Dermis microvascular lymphatic vessel endothelial cell (primary cell): Measurements from ENCODE around the gene SMARCA5. TPM values are rescaled to one million over a fixed set of nuclear protein-coding genes. Genes with fewer than 3 reads are reported as not detected.
"Not testable (repeated sequence)": the region's sequence is repeated elsewhere in the genome, so short reads cannot be mapped to it uniquely, and the experiment has no call there.

Experiments
- DNase-seq, 2 donors: peaks; one replicate each; pipeline versions ENCODE4 v3.0.0 to v3.0.0-alpha.2; 2010; ENCODE audit warnings: low read depth in 2 of 2
- total RNA-seq: library from RNA; depleted of rRNA; stranded (reverse); fragments of >200 nt; gene quantifications from 2 replicates; pipeline ENCODE4 v1.2.1, GENCODE V29; 2014

Gene SMARCA5, protein sequence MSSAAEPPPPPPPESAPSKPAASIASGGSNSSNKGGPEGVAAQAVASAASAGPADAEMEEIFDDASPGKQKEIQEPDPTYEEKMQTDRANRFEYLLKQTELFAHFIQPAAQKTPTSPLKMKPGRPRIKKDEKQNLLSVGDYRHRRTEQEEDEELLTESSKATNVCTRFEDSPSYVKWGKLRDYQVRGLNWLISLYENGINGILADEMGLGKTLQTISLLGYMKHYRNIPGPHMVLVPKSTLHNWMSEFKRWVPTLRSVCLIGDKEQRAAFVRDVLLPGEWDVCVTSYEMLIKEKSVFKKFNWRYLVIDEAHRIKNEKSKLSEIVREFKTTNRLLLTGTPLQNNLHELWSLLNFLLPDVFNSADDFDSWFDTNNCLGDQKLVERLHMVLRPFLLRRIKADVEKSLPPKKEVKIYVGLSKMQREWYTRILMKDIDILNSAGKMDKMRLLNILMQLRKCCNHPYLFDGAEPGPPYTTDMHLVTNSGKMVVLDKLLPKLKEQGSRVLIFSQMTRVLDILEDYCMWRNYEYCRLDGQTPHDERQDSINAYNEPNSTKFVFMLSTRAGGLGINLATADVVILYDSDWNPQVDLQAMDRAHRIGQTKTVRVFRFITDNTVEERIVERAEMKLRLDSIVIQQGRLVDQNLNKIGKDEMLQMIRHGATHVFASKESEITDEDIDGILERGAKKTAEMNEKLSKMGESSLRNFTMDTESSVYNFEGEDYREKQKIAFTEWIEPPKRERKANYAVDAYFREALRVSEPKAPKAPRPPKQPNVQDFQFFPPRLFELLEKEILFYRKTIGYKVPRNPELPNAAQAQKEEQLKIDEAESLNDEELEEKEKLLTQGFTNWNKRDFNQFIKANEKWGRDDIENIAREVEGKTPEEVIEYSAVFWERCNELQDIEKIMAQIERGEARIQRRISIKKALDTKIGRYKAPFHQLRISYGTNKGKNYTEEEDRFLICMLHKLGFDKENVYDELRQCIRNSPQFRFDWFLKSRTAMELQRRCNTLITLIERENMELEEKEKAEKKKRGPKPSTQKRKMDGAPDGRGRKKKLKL
- 41.3 and 49.8 TPM in 2 replicates for total RNA-seq

DNA sequence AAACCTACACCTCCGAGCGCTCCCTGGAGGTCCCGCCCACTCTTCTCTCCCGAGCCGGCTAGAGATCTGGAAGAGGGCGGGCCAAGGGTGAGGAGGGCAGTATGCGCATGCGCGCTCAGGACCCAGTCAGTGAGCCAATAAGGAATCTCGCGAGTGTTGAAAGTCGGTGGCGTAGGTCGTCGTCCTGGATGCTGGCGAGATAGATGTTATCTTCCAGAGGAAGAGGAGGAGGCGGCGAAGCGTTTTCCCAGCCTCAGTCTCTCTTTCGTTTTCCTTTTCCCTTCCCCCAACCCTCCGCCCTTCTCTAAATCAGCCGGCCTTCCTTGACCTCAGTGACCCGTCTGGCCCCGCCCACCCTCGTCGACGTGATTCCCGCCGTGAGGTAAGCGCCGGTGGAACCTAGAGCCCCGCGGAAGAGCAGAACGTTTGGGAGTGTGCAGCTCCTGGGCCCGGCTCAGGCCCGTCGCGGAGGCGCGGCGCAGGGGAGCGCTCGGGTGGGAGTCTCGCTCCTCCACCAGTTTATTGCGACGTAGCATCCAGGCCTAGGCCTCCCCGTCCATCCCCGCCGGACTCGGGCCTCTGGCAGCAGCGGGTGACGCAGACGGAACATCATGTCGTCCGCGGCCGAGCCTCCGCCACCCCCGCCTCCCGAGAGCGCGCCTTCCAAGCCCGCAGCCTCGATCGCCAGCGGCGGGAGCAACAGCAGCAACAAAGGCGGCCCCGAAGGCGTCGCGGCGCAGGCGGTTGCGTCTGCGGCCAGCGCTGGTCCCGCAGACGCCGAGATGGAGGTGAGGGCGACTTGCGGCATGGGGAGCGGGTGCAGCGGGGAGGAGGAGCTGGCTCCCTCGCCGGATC, at the start of gene SMARCA5:
Gene SMARCA5 (plus strand): TSS at position 389 of the 855 bp plus-strand sequence. CDS start 223 bp downstream, at position 612.
- DNase-seq, result peak; percentile 96 to 98

DNA sequence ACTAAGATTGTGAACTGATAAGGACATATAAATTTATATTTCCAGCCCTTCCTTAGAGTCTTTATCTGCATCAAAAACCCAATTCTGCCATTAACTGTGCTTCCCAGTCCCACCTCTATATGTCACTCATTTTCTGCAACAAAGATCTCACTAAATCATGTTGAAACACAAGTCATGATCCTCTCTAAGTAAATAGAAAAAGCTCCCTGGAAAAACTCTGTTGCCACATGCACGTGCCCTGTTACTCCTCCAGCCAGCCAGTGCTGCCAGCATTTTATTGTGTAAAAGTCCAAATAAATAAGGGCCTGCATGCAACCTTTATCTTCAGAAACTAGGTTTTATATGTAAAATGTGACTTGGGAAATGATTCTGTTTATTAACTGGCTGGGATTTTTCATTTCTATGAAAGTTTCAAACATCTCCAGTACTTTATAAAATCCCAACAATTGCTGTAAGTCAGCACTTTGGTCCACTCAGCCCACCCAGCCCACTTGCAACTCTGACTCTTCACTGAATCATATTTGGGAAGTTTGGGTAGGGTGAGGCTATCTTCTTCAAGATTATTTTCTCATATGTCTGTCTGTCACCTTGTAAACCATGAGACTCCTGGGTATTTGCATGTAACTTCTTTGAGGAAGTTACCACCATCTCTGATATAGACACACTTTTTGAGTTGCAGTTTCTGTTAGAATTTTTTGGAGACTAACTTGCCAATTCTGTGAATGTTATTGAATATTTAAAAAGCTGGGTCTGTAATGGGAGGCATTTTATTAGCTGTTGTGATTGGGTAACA, 40.0 kb upstream of the SMARCA5 start:
- no peak for DNase-seq

DNA sequence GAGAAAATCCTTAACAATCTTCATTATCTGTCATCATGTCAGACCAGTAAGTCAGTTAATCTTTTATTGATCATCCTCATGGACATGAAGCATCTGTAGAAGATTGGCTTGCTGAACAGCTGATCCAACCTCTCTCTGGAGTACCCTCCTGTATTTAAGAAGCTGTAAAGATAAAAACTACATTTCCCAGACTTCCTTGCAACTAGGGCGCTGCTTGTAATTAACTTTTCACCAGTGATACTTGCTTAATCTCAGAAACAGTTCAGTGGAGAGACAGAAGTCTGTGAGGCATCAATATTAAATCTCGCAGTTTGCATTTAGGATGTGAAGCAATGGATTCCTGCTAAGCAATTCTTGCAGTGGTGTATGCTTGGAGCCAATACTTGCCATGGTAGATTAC, 36.0 kb upstream of the SMARCA5 start:
- DNase-seq, result no peak

DNA sequence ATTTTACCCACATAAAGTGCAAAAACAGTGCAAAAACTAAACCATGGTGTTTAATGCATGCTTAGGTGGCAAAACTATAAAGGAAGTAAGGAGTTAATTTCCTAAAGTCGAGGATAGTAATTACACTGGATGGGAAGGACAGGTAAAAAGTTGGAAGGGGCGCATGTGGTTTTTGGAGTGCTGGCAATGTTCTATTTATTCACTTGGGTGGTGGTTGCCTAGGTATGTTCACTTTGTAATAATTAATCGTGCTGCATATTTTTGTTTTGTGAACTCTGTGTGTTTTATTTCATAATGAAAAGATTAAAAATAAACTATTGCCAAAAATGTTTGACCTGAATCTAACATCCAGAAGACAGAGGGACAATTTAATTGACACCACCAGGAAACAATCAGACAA, 32.1 kb upstream of the SMARCA5 start:
- DNase-seq, result no peak

DNA sequence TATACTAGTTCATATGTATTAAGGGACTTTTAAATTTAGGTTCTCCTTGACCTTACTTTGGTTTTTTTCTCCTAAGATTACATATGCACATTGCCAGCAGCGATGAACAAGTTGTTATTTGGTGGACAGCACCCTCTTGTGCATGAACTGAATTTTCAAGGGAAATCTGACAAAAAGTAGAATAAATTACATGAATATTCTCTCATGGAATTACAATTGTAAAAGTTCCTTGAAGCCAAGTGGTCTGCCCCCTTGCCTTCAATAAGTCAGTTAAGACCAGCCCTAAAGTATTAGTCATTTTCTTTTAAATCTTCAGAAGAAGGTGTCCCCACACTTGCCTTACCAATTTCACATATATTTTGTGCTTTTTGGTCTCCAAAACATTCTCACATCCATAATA, 30.7 kb upstream of the SMARCA5 start:
- DNase-seq, result peak; percentile 52 to 71

DNA sequence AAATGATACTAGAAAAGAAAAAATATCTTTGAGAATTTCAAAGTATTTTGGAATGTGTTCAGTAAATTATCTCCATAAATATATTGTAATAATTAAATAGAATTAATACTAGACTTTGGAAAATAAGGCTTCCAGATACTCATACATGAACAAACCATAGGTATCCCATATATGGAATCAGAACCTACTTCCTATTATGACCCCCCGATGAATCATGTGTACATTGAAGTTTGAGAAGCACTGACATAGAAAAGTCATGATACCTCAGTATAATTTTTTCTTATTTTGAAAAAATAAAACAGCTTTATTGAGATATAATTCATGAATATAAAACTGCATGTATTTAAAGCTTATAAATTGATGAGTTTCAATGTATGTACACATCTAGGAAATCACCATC, 27.2 kb upstream of the SMARCA5 start:
- DNase-seq, result no peak

DNA sequence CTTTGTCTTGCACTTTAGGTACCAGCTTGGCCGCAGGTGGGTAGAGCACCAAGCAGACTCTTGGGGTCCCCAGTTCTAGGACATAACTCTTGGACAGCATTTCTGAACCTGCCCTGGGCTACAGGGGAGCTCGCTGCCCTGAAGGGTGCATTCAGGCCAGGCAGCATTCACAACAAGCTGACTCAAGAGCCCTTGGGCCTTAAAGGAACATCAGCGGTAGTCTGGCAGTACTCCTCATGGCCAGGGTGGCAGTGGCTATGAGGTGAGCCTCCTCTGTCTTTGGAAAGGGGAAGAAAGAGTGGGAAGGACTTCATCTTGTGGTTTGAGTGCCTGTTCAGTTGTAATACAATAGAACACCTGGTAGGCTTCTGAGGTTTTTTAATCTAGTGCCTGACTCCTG, 24.8 kb upstream of the SMARCA5 start:
- DNase-seq, result no peak

DNA sequence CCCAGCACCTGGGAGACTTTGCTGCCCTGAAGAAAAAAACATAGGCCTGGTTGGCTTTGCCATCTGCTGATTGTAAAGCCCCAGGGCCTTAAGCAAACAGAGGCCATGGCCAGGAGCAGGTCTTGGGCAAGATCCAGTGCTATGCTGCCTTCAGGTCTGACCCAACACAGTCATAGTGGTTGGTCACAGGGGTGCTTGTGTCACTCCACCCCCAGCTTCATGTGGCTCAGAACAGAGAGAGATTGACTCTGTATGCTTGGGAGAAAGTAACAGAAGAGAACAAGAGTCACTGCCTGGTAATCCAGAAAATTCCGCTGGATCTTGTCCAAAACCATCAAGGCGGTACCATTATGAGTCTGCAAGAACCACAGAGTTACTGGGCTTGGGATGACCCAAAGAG, 24.4 kb upstream of the SMARCA5 start:
- DNase-seq, result no peak

DNA sequence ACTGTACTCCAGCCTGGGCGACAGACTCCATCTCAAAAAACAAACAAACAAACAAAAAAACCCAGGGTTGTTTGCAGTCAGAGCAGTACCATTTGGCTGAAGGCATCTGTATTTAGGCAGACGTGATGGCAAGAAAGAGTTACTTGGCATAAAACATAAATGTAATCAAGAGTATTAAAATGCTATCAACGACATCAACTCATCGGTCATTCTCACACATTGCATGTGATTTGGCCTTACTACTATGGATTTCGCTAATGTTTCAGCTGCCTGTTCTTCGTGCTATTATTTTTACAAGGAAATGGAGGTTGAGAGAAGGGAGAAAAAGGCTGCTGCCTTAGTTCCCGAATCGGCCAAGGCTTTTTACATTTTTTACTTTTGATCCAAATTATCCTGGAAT, 15.5 kb upstream of the SMARCA5 start:
- DNase-seq, result no peak

DNA sequence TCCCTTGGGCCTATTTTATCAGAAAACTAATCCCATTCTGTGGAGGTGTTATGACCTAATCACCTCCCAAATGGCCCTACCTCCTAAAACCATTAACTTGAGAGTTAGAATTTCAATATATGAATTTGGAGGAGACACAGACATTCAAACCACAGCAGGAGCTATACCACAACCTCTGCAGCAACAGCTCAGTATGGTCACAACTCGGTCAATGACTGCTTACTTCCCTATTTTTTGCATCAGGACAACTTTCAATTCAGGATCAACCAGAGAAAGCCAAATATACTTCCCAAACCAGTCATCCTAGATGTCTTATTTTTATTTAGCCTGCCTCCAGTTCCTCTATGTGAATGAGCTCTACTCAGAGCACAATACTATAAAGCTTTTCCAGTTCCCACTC, 11.3 kb upstream of the SMARCA5 start:
- no peak for DNase-seq

DNA sequence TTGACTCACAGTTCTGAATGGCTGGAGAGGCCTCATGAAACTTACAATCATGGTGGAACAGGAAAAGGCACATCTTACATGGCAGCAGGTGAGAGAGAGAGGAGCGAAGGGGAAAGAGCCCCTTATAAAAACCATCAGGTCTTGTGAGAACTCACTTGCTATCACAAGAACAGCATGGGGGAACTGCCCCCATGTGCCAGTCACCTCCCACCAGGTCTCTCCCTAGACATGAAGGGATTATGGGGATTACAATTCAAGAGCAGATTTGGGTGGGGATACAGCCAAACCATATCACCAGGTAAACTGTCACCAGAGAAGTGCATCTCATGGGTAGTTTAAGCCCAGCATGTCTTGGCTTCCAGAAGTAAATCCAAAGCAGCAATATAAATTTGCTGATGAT, 7.5 kb upstream of the SMARCA5 start:
- no peak for DNase-seq

DNA sequence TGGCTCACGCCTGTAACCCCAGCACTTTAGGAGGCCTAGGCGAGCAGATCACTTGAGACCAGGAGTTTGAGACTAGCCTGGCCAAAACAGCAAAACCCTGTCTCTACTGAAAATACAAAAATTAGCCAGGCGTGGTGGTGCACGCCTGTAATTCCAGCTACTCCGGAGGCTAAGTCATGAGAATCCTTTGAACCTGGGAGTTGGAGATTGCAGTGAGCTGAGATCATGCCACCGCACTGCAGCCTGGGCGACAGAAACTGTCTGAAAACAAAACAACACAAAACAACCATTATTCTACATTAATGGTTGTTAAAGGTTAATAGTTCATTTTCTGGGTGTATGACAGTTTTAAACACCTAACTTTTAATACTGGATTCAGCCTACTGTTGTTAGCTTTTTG, 1.6 kb upstream of the SMARCA5 start:
- DNase-seq, result no peak

DNA sequence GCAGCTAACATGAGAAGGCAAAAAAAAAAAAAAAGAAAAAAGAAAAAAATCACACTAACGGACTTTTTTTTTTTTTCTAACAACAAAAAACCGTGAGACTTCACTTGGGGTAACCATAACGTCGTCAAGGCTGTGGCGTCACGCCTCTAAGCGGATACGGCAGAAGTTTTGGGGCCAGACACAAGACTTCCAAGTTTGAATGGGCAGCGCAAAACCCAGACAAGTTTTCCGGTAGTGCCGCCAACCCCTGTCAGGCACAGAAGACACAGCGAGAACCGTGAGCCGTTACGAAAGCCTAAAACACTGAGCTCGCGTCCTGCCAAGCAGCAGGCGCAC, 556 bp upstream of the SMARCA5 start:
- DNase-seq, result no peak

DNA sequence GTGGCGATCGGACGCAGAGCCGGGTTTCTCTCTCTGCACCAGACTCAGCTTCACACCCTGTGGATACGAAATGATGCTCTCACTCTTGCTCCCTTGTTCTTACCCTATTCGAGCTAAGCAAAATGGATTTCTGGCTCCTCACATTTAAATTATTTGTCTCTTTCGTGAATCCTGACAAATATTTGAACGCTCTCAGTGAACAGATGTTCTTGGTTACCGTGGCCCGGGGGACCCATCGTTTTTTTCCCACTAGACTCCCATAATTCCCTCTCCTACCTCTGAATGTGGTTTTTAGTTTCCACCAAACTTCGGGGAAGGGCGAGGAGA, 630 bp downstream of the SMARCA5 start:
- DNase-seq, result no peak

DNA sequence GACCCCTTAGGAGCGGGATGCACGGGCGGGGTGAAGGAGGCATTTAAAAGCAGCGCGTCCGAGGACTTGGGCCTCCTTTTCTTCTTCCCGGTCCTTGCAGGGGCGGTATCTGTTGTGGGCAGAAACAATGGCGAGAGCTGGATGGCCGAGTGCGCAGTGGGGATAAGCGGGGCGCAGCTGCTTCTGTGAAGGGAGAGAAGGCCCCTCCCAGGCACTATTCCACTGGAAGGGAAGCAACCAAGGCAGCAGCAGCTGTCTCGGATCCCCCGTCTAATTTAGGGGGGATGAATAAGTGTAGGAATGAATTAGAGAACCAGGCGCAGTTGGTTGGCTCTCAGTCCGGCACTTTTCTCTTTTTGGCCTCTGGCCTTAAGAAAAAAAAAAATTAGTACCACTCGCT, 995 bp downstream of the SMARCA5 start:
- peak in 1 of 2 donors; percentile 66 for DNase-seq

DNA sequence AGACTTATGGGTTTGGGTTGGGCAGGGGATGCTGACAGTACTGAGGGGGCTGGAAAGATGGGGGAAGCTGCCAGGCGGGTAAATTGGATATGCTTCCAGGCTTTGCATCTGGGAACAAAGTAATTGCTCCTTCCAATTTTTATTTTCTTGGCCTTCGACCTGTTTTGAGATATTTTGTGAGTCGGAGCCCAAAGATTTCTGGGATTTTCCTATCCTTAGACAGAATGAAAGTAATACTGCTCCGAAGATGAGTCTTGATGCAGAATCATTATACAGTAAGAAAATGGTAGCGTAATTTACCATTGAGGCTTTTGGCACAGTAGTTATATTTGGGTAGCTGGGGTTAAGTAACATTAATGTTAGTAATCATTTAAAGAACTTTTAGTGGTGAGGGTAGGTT, 1.4 kb downstream of the SMARCA5 start:
- no peak for DNase-seq

DNA sequence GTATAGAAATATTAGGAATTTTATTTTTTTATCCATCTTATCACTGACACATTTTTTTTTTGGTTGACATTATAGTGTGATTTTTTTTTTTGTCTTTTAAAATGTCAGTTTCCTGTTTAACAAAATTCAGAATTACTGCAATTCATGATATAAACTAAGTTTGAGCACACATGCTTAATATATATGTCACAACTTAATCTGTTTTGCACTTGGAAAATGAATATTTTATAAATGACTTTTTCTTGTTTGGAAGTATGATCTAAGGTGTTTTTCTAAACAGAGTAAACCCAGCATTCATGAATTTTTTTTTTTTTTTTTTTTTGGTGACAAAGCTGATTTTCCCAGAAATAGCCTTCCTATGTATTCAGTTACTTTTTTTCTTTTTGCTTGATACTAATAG, 2.4 kb downstream of the SMARCA5 start:
- DNase-seq, result no peak

DNA sequence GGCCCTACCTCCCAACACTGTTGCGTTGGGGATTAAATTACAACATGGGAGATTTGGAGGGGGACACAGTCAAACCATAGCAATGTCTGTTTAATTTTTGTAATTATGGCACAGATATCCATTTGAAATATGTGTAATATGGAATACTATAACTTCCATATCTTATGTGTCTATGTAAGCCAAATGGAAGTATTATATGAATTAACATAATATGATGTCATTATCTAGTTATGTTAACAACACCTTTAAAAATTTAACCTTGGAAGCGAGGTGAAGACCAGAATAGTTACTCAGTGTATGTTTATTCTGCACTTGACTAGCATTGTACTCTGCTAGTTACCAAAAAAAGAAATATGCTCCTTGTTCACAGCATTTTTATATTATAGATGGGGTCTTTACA, 4.3 kb downstream of the SMARCA5 start:
- no peak for DNase-seq

DNA sequence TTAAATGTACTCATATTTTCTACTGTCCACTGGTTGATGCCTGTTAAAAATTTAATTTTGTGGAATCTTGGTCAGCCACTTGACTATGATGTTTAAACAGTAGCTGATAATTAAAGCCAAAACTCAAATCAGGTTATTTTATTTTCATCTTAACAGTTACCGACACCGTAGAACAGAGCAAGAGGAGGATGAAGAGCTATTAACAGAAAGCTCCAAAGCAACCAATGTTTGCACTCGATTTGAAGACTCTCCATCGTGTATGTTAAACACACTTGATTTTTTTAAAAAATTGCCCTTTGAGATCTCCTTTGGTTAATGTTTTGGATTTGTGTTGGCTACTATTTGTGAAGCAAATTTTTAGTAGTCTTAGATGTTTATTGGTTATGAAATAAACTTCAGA, 10.7 kb downstream of the SMARCA5 start:
- DNase-seq, result no peak

DNA sequence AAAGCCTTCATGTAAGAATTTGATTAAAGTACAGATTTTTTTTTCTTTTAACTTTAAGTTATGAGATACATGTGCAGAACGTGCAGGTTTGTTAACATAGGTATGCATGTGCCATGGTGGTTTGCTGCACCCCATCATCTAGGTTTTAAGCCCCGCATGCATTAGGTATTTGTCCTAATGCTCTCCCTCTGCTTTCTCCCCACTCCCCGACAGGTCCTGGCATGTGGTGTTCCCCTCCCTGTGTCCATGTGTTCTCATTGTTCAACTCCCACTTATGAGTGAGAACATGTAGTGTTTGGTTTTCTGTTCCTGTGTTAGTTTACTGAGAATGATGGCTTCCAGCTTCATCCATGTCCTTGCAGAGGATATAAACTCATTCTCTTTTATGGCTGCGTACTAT, 14.5 kb downstream of the SMARCA5 start:
- not testable (repeated sequence) for DNase-seq

DNA sequence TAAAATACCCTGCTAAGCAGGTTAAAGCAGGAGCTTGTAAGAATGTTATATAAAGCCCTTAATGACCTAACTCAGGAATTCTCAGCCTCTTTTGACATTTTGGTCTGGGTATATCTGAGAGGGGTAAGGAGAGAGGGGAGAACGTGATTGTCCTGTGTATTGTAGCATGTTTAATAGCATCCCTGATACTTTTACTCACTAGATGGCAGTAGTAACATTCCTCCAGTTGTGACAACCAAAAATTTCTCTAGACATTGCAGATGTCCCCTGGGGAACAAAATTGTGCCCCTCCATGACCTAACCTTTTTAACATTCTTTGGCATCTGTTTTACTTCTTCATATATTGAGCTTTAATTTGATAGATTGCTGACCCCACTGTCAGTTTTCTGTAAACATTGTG, 17.9 kb downstream of the SMARCA5 start:
- DNase-seq, result peak; percentile 33 to 45
